NCI-H128 (cell line): Measurements from ENCODE around the gene TESK1.
"Not testable (repeated sequence)": the region's sequence is repeated elsewhere in the genome, so short reads cannot be mapped to it uniquely, and the experiment has no call there.

ENCODE experiments used
- DNase-seq: peaks from one replicate; lab custom pipeline; 2025; ENCODE audit not compliant: unreplicated experiment; lab: John Stamatoyannopoulos, UW

The TESK1 gene

GRCh38 chr9:35645736-35646135 is 40.7 kb downstream of the TESK1 start:
- DNase-seq: not testable (repeated sequence)

GRCh38 chr9:35646153-35646532 is 41.1 kb downstream of the TESK1 start:
- DNase-seq: peak; percentile 30

DNA sequence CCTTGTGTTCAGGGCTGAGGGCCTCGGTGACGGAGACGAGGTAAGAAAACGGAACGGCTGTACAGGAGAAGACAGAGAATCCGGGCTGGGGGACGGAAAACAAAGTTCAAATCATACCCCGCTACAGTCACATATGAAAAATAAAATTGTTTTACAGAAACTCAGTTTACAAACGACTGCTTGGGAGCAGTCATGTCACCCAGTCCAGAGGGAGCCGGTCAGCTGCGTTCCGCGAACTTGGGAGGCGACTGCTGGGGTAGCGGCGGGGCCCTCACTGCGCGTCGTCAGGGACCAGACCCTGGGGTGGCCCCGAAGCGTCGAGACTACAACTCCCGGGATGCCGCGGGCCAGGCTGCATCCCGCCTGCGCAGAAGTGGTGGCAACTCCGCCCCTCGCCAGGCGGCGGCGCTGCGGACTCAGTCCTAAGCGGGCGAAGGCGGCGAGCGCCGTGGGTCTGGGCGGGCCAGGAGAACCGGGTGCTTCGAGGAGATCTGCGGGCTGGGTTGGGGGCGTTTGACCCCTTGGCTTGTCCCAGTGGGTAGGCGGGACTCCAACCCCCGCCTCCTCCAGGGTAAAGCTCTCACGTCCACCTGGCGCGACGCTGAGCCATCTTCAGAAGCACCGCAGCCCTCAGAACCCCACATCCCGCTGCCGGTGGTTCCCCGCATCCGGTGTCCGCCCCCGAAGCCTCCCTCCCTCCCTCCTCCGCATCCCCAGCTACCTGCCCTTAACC is 41.6 kb downstream of the TESK1 start:
- DNase-seq: peak; percentile 80

DNA sequence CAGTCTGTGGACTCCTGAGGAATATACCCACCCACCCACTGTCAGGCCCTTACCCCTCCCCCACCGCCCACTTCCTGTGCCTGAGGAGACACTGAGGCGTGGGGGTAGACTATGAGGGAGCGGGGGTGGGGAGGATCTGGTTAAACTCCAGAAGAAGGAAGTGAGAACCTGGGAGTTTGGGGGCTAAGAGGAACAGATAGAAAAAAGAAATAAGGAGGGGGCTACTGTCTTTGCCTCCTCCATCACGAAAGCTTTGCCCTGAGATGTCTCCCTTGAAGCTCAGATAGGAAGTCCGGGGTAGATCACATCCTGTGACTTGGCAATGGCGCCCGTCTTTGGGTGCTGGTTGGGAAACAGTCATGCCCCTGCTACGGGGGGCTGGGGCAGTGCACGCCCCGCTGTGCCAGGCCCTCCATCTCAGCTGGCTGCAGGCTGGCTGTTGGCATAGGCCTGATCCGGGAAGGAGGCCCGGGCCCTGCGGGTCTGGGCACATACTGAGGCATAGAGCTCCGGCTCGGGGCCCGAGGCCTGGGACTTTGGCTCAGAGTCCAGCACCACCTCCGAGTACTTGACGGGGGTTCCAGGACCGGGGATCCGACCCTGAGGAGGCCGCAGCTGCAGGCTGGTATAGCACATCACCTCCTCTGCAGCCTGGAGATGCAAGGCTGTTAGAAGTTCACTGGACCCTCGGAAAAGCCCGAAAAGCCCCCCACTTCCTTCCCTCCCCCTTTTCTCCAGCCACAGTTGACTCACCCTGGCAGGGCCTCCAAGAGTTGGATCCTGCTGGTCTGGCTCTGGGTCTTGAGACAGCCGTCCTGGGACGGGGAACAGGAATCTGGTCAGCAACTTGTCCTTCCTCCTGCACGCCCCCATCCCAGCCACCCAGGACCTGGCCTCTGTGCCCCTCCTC is 44.6 kb downstream of the TESK1 start:
- no peak for DNase-seq

DNA sequence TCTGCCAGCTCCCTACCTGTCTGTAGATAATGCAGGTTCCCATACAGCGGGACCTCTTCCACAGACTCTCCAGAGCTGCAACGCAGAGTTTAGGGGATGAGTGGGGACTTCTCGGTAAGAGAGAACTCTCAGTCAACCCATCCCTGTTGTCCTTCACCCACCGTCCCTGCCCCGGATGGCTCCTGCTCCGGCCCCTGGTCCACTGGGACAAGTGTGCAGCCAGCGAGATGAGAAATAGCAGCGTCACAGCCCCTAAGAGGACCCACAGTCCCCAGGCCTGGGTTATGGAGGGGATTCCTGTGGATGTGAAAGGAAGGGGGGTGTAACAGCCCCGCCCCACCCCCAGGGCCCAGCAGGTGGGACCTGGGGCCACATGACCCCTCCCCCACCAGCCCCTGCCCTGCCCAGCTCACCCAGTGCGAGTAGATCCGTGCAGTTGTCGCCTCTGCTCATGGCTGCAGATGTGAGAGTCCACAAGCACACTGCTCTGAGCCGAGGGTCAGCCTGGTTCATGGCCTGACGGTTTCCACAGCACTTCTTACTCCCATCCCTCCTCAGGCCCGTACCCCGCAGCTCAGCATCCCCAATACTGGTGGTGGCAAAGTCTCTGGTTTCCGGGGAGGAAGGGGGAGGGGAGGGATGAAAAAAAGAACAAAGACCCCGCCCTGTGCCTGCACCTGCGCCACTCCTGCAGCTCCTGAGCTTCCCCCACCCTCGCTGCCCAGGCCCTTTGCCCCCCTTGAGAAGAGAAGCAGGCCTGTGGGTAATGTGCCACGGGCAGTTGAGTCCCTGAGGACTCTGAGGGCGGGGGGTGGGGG is 45.5 kb downstream of the TESK1 start, which contains the start of gene SIT1:
Gene SIT1 (minus strand): TSS at position 591 of the 818 bp plus-strand sequence. CDS start 78 bp downstream, at position 513.
- DNase-seq: no peak

GRCh38 chr9:35651956-35652828 is 47.1 kb downstream of the TESK1 start:
- DNase-seq: no peak

DNA sequence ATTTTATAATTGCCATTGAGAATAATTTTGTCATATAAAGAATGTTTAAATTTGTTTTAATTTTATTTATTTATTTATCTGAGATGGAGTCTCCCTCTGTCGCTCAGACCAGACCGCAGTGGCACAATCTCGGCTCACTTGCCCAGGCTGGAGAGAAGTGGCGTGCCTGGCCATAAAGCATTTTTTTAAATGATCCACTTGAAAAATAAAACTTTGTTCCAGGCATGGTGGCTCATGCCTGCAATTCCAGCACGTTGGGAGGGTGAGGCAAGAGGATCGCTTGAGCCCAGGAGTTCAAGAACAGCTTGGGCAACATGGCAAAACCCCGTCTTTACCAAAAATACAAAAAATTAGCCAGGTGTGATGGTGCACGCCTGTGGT is 47.8 kb downstream of the TESK1 start:
- no peak for DNase-seq

GRCh38 chr9:35653611-35654010 is 48.5 kb downstream of the TESK1 start:
- DNase-seq: no peak

- DNase-seq: no peak
Measured at GRCh38 chr9:35656348-35656747, 51.3 kb downstream of the TESK1 start.

DNA sequence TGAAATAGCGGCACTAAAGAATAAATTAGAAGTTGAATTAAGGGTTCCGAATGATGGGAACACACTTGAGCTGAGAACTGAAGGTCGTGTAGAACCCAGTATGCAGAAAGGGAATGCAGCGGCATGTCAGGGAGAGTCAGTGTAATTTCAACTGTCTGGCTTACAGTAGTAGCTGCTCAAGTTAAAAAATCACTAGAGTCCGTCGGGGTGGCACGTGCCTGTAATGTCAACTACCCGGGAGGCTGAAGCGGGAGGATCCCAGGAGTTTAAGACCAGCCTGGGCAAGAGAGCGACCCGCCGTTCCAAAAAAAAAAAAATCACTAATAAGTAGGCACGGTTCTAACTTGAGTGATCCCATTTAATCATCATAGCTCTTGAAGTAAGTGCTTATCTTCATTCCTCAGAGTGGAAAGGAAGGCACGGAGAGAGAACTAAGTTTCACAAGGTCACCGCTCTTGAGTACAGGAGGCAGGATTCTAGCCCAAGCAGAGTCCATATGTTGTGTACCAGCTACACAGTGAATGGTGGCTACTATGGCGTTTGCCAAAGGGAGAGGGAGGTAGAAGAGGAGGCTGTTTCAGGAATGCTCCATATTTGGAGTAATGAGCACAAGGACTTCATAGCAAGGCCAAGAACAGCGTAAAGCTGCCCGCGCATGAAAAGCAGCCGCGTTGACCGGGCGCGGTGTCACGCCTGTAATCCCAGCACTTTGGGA is 51.9 kb downstream of the TESK1 start:
- no peak for DNase-seq

DNA sequence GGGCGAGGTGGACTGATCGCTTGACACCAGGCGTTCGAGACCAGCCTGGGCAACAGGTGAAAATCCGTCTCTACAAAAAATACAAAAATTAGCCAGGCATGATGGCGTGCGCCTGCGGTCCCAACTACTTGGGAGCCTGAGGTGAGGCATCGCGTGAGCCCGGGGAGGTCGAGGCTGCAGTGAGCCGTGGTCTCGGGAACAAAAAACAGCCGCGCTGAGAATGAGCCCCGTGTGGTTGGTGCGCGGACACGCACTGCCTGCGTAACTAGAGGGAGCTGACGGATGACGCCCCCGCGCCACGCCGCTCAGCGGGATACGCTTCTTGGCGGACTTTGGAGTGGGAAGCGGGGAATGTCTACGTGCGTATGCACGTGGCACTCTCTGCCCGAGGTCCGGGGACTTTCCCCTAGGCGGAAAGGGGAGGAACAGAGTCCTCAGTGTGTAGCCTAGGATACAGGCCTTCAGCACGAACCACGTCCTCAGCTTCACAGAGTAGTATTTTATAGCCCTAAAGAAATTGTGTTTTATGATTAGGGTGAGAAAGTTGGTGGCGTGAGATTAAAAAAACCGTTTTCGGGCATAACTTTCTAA is 52.6 kb downstream of the TESK1 start, which contains the start of gene RMRP:
Gene RMRP (minus strand): TSS at position 474 of the 591 bp plus-strand sequence.
- DNase-seq: peak; percentile 98

DNA sequence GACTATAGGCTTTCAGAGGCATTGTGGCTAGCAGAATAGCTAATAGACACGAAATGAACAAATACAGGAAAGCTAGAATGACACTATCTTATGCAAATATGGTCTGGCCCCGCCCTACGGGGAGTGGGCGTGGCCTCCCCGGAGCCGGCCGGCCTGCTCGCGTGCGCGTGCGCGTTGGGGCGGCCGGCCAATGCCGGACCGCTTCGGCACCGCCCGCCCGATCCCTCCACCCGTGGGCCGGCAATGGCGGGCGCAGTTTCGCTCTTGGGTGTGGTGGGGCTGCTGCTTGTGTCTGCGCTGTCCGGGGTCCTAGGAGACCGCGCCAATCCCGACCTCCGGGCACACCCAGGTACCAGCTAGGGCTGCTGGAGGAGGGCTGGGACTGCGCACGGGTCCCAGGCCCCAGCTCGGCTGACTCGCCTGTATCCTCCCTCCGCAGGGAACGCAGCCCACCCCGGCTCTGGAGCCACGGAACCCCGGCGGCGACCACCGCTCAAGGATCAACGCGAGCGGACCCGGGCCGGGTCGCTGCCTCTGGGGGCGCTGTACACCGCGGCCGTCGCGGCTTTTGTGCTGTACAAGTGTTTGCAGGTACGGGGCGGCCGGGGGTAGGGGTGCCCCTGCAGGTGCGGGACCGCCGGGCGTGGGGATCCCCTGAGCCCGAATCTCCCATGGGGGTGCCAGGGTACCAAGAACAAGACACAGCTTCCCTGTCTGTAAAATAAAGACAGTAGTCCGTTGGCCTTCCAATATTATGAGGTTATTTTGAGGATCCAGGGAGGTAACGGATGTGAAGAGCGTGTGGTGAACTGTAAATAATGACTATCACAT is 53.3 kb downstream of the TESK1 start, which contains the start of gene CCDC107:
Gene CCDC107 (plus strand): TSS at position 156 of the 831 bp plus-strand sequence. CDS start 88 bp downstream, at position 244.
- DNase-seq: peak; percentile 83

GRCh38 chr9:35658968-35659220 is 53.8 kb downstream of the TESK1 start:
- no peak for DNase-seq

- DNase-seq: no peak
Measured at GRCh38 chr9:35659340-35659739, 54.3 kb downstream of the TESK1 start.
